Ascending aorta (tissue), 2 donors: ENCODE data around the gene SEBOX. TPM values are rescaled to one million over a fixed set of nuclear protein-coding genes. Genes with fewer than 3 reads are reported as not detected.

Experiments
- DNase-seq, 2 donors: peaks; one replicate each; pipeline ENCODE4 v3.0.0-alpha.2; 2019; ENCODE audit warnings: low spot score in 2 of 2
- H3K27ac ChIP-seq, 2 donors: fragments of 200-600 bp; sonication (generic); one replicate each; pipeline ENCODE4 v1.5.1; 2016 to 2017; ENCODE audit warnings: mild to moderate bottlenecking in 1 of 2
- H3K27me3 ChIP-seq: fragments of 200-600 bp; sonication (generic); one replicate; pipeline ENCODE4 v1.5.1; 2017
- H3K36me3 ChIP-seq, 2 donors: fragments of 200-600 bp; sonication (generic); one replicate each; pipeline ENCODE4 v1.5.1; 2016
- H3K4me1 ChIP-seq, 2 donors: fragments of 200-600 bp; sonication (generic); one replicate each; pipeline ENCODE4 v1.5.1; 2016 to 2017; ENCODE audit warnings: mild to moderate bottlenecking in 1 of 2
- H3K4me3 ChIP-seq, 2 donors: fragments of 200-600 bp; sonication (generic); one replicate each; pipeline ENCODE4 v1.5.1; 2016 to 2017; ENCODE audit warnings: mild to moderate bottlenecking in 1 of 2
- H3K9me3 ChIP-seq, 2 donors: fragments of 200-600 bp; sonication (generic); one replicate each; pipeline ENCODE4 v1.5.1; 2016
- CTCF ChIP-seq, 3 experiments: fragments of 200-600 bp in 2 of 3; fragments of 450-650 bp in 1 of 3; sonication (generic) in 2 of 3; IDR thresholded peaks; one replicate each; pipeline ENCODE4 v1.5.1; 2016 to 2019; ENCODE audit warnings: antibody characterized with exemption in 3 of 3, mild to moderate bottlenecking in 1 of 3, moderate library complexity in 1 of 3
- intact Hi-C: fragments of 100-400 bp; cut with DNase I; formaldehyde crosslinking; loops from one replicate; pipeline ENCODE4 v1.15.1; 2023
- total RNA-seq: library from RNA; depleted of rRNA; stranded (reverse); fragments of >200 nt; gene quantifications from one replicate; pipeline ENCODE4 v1.1.0, GENCODE V29; 2016

The SEBOX gene
- total RNA-seq, 1 donor from 2014 or later: not detected

- intact Hi-C loops: loop anchor here (5.0 kb wide), 2 partner anchors 275 to 635 kb away; partner anchors contain the start of genes NLK and PHF12
- H3K4me3 ChIP-seq: no peak overlapping the region
- H3K36me3 ChIP-seq: no peaks in the 10 kb centered on the region
- no peak overlapping the region for H3K27ac ChIP-seq
- no peak for TF ChIP-seq CTCF (IDR thresholded peaks at IDR 0.05)
- H3K9me3 ChIP-seq: no peaks in the 10 kb centered on the region
- no peak for DNase-seq
- H3K4me1 ChIP-seq: peaks cover 5 to 13% of the 10 kb centered on the region in 2 donors
- no peaks in the 10 kb centered on the region for H3K27me3 ChIP-seq
These were observed 47.7 kb downstream of the SEBOX start for GRCh38 chr17:28317099-28317965.

- H3K36me3 ChIP-seq: no peaks in the 10 kb centered on the region
- TF ChIP-seq CTCF (IDR thresholded peaks at IDR 0.05): no peak
- DNase-seq: no peak
- H3K4me3 ChIP-seq: no peak overlapping the region
- no peaks in the 10 kb centered on the region for H3K27me3 ChIP-seq
- intact Hi-C loops: loop anchor here (5.0 kb wide), 2 partner anchors 274 to 636 kb away; partner anchors contain the start of genes NLK and PHF12
- H3K4me1 ChIP-seq: peaks cover 5 to 13% of the 10 kb centered on the region in 2 donors
- no peaks in the 10 kb centered on the region for H3K9me3 ChIP-seq
- H3K27ac ChIP-seq: no peak overlapping the region
These were observed 48.9 kb downstream of the SEBOX start for GRCh38 chr17:28315846-28316705.

GRCh38 chr17:28313841-28314240 is 51.2 kb downstream of the SEBOX start:
- no peaks in the 10 kb centered on the region for H3K36me3 ChIP-seq
- no peak overlapping the region for H3K4me3 ChIP-seq
- H3K9me3 ChIP-seq: no peaks in the 10 kb centered on the region
- no peak for TF ChIP-seq CTCF (IDR thresholded peaks at IDR 0.05)
- peaks cover 5 to 7% of the 10 kb centered on the region in 2 donors for H3K4me1 ChIP-seq
- H3K27me3 ChIP-seq: no peaks in the 10 kb centered on the region
- intact Hi-C loops: no loop called here
- H3K27ac ChIP-seq: no peak overlapping the region
- DNase-seq: no peak

Other genes starting within 250 kb of the SEBOX start
- not detected for gene TMEM97, start 46.0 kb downstream of the SEBOX start, total RNA-seq
- 13.6 TPM for gene IFT20, start 29.7 kb downstream of the SEBOX start, total RNA-seq
- gene TNFAIP1, start 29.4 kb downstream of the SEBOX start, total RNA-seq: 66.4 TPM
- 82.2 TPM for gene POLDIP2, start 7.7 kb downstream of the SEBOX start, total RNA-seq
- 7.5 TPM for gene VTN, start 5.1 kb upstream of the SEBOX start, total RNA-seq
- 121 TPM for gene SARM1, start 6.5 kb upstream of the SEBOX start, total RNA-seq
- gene SLC46A1, start 41.0 kb upstream of the SEBOX start, total RNA-seq: 9.7 TPM
- gene SLC13A2, start 108.4 kb upstream of the SEBOX start, total RNA-seq: not detected
- gene FOXN1, start 141.1 kb upstream of the SEBOX start, total RNA-seq: not detected
- gene UNC119, start 187.4 kb upstream of the SEBOX start, total RNA-seq: 33.8 TPM
- gene PIGS, start 206.3 kb upstream of the SEBOX start, total RNA-seq: 44.6 TPM
- gene ALDOC, start 211.7 kb upstream of the SEBOX start, total RNA-seq: 24.8 TPM
- 1.6 TPM for gene SPAG5, start 233.8 kb upstream of the SEBOX start, total RNA-seq
- gene RSKR, start 249.0 kb upstream of the SEBOX start, total RNA-seq: 0.32 TPM